ENCODE data around the gene CLDN11.

The CLDN11 gene

GRCh38 chr3:170475092-170475685 is 56.5 kb downstream of the CLDN11 start:
- H3K27me3 Mint-ChIP-seq (ENCODE audit: low read depth, poor library complexity): no peaks in the 10 kb centered on the region
- no peak overlapping the region for H3K27ac Mint-ChIP-seq
- H3K36me3 Mint-ChIP-seq (ENCODE audit: low read depth): no peaks in the 10 kb centered on the region
- H3K4me1 Mint-ChIP-seq: peaks cover 39% of the 10 kb centered on the region
- DNase-seq: no peak
- TF ChIP-seq CTCF (IDR thresholded peaks at IDR 0.05): no peak
- no peak overlapping the region for H3K4me3 Mint-ChIP-seq
- H3K9me3 Mint-ChIP-seq: no peaks in the 10 kb centered on the region

DNA sequence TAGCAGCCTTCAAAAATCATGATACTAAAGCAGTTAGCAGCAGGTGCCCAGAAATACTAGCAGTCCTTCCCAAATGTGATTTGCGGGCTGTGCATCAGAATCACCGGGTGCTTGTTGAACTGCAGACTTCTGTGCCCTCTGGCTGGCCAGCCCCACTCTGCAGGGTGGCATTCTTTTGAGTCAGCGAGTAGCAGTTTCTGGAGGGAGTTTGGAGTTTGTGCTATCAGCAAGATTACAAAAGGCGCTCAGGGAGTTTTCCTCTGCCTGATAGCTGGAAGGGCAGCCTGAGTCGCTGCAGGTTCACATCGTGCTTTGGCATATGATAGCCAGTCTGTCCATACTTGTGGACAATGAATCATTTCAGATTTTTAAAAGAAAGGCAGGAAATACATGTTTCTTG is 57.6 kb downstream of the CLDN11 start:
- no peak for TF ChIP-seq CTCF (IDR thresholded peaks at IDR 0.05)
- H3K4me1 Mint-ChIP-seq: peaks cover 28% of the 10 kb centered on the region
- DNase-seq: no peak
- H3K27me3 Mint-ChIP-seq (ENCODE audit: low read depth, poor library complexity): no peaks in the 10 kb centered on the region
- H3K4me3 Mint-ChIP-seq: no peak overlapping the region
- no peaks in the 10 kb centered on the region for H3K36me3 Mint-ChIP-seq (ENCODE audit: low read depth)
- no peak overlapping the region for H3K27ac Mint-ChIP-seq
- H3K9me3 Mint-ChIP-seq: no peaks in the 10 kb centered on the region

GRCh38 chr3:170477395-170477794 is 58.7 kb downstream of the CLDN11 start:
- Mint-ChIP-seq H3K4me3 (no peak overlapping the region), H3K9me3 (no peaks in the 10 kb centered on the region), H3K27me3 (ENCODE audit: low read depth, poor library complexity) (no peaks in the 10 kb centered on the region), H3K27ac (no peak overlapping the region), H3K36me3 (ENCODE audit: low read depth) (no peaks in the 10 kb centered on the region), H3K4me1 (peaks cover 21% of the 10 kb centered on the region)
- no peak for TF ChIP-seq CTCF (IDR thresholded peaks at IDR 0.05)
- no peak for DNase-seq

DNA sequence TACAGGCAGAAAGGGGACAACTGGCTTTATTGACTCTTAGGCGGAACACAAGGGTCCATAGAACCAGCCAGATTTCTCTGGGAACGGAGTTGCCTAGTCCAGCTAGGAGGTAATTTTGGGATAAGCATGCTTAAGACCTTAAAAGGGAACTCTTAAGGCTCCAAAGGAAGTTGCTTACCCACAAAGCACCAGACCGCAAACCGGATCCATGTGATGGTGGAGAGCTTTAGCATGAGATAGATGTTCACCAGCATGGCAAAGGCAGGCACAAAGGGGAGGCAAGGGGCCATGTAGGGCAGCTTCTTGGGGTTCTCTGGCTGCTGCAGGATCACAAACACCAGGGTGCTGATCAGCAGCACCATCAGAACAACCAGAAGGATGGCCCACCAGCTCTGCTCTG is 61.4 kb downstream of the CLDN11 start:
- Mint-ChIP-seq H3K36me3 (ENCODE audit: low read depth) (no peaks in the 10 kb centered on the region), H3K27ac (no peak overlapping the region)
- TF ChIP-seq CTCF (IDR thresholded peaks at IDR 0.05): no peak

DNA sequence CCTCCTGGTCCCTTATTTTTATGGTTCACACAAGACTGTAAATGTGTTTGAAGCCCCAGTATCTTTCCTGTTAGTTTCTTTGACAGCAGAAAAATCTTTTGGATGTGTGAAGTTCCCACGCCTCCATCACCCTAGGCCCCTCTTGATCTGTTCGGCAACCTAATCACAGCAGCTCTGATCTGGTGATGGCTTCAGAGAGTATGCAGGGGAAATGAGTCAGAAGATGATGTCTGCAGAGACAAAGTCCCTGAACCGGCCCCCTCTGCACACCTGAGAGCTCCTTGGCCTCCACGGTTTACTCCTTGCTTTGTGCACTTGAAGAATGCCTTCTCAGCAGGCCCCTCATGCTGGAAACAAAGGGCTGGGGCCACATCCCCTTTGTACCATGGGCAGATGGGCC is 63.5 kb downstream of the CLDN11 start:
- Mint-ChIP-seq H3K9me3 (peaks cover 4% of the 10 kb centered on the region), H3K4me1 (peaks cover 21% of the 10 kb centered on the region), H3K27ac (no peak overlapping the region), H3K27me3 (ENCODE audit: low read depth, poor library complexity) (no peaks in the 10 kb centered on the region), H3K36me3 (ENCODE audit: low read depth) (no peaks in the 10 kb centered on the region), H3K4me3 (no peak overlapping the region)
- no peak for TF ChIP-seq CTCF (IDR thresholded peaks at IDR 0.05)
- no peak for DNase-seq

More for the DNA sequence above, 61.4 kb downstream of the CLDN11 start:
- Mint-ChIP-seq H3K4me3 (no peak overlapping the region), H3K4me1 (peaks cover 6% of the 10 kb centered on the region), H3K27me3 (ENCODE audit: low read depth, poor library complexity) (no peaks in the 10 kb centered on the region), H3K9me3 (peaks cover 4% of the 10 kb centered on the region)
- no peak for DNase-seq

DNA sequence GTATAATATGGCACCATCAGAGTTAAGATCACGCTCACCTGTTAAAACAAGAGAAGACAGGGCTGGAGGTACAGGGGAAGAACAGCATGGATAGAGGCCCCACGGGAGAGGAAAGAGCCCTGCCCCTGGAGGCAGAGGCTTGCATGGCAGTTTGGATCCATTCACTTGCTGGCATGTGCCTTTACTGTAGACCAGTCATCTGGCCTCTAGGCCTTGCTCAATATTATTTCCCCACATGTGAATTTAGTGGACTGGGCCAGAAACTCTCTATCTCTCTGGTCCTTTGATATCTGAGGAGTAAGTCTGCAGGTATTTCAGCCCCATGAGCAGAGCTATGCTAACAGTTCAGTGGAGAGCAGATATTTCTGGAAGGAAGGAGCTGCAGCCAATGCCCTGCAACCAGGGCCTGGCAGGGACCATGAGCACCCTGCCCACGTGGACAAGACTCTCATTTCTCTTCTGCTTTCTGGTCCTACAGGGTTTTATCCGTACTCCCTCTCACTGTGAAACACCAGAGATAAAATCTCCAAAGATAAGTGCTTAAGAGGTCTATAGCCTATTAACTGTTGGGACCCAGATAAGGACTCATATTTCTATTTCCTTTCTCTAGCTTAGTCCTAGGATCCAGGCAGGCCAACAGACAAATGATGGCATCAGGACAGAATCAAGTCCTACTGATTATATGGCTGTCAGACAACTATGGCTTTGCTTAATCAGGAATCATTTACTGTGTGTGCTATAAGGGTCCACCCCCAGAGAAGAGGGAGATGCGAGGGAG is 65.0 kb downstream of the CLDN11 start:
- Mint-ChIP-seq H3K27ac (no peak overlapping the region), H3K27me3 (ENCODE audit: low read depth, poor library complexity) (no peaks in the 10 kb centered on the region), H3K36me3 (ENCODE audit: low read depth) (no peaks in the 10 kb centered on the region), H3K9me3 (peaks cover 4% of the 10 kb centered on the region), H3K4me1 (peaks cover 26% of the 10 kb centered on the region), H3K4me3 (no peak overlapping the region)
- no peak for DNase-seq
- TF ChIP-seq CTCF (IDR thresholded peaks at IDR 0.05): no peak
